ENCODE results near the gene FAM13A.
"Not testable (repeated sequence)": the region's sequence is repeated elsewhere in the genome, so short reads cannot be mapped to it uniquely, and the experiment has no call there.

The FAM13A gene

GRCh38 chr4:88955580-88956380 lies 101.2 kb downstream of the FAM13A start:
- no peak for DNase-seq

- DNase-seq: no peak
Observed at GRCh38 chr4:88953400-88953799, 103.6 kb downstream of the FAM13A start.

- no peak for DNase-seq
Observed at GRCh38 chr4:88952081-88952480, 104.9 kb downstream of the FAM13A start.

- DNase-seq: no peak
Observed at GRCh38 chr4:88949605-88950004, 107.4 kb downstream of the FAM13A start.

- DNase-seq: no peak
Observed at GRCh38 chr4:88940506-88940905, 116.5 kb downstream of the FAM13A start.

- no peak for DNase-seq
Observed at GRCh38 chr4:88939697-88940096, 117.3 kb downstream of the FAM13A start.

GRCh38 chr4:88938138-88938537 lies 118.8 kb downstream of the FAM13A start:
- DNase-seq: no peak

- DNase-seq: no peak
Observed at GRCh38 chr4:88937081-88937480, 119.9 kb downstream of the FAM13A start.

GRCh38 chr4:88933414-88934160 lies 123.4 kb downstream of the FAM13A start:
- no peak for DNase-seq

GRCh38 chr4:88928852-88929251 lies 128.1 kb downstream of the FAM13A start:
- DNase-seq: no peak

- no peak for DNase-seq
Observed at GRCh38 chr4:88927420-88927819, 129.6 kb downstream of the FAM13A start.

- DNase-seq: no peak
Observed at GRCh38 chr4:88919056-88919455, 137.9 kb downstream of the FAM13A start.

- not testable (repeated sequence) for DNase-seq
Observed at GRCh38 chr4:88913181-88913580, 143.8 kb downstream of the FAM13A start.

- DNase-seq: no peak
Observed at GRCh38 chr4:88911246-88912212, 145.5 kb downstream of the FAM13A start.

GRCh38 chr4:88910101-88910500 lies 146.9 kb downstream of the FAM13A start:
- DNase-seq: no peak

- no peak for DNase-seq
Observed at GRCh38 chr4:88908521-88908920, 148.5 kb downstream of the FAM13A start.

- no peak for DNase-seq
Observed at GRCh38 chr4:88908003-88908402, 149.0 kb downstream of the FAM13A start.

GRCh38 chr4:88907478-88907877 lies 149.5 kb downstream of the FAM13A start:
- no peak for DNase-seq

GRCh38 chr4:88904240-88904639 lies 152.7 kb downstream of the FAM13A start:
- DNase-seq: not testable (repeated sequence)

GRCh38 chr4:88900432-88900831 lies 156.6 kb downstream of the FAM13A start:
- no peak for DNase-seq

- no peak for DNase-seq
Observed at GRCh38 chr4:88897752-88898151, 159.2 kb downstream of the FAM13A start.

- DNase-seq: no peak
Observed at GRCh38 chr4:88897180-88897579, 159.8 kb downstream of the FAM13A start.

- no peak for DNase-seq
Observed at GRCh38 chr4:88893961-88894360, 163.0 kb downstream of the FAM13A start.

Measured in activated naive CD4-positive, alpha-beta T cell (primary cell).